GM21723 (cell line): ENCODE results near the gene UVSSA.
"Not testable (repeated sequence)": the region's sequence is repeated elsewhere in the genome, so short reads cannot be mapped to it uniquely, and the experiment has no call there.

ENCODE experiments used
- ATAC-seq: cut with Tn5 transposase; IDR thresholded peaks from one replicate; pipeline ENCODE4 v1.9.1; 2021; ENCODE audit warnings: mild to moderate bottlenecking, moderate library complexity; ENCODE audit not compliant: unreplicated experiment

The UVSSA gene

GRCh38 chr4:1393866-1394265 lies 46.9 kb downstream of the UVSSA start:
- ATAC-seq, result no peak

- ATAC-seq, result not testable (repeated sequence)
Measured at GRCh38 chr4:1394554-1395388, 47.8 kb downstream of the UVSSA start.

GRCh38 chr4:1395389-1395820 lies 48.4 kb downstream of the UVSSA start:
- not testable (repeated sequence) for ATAC-seq

- no peak for ATAC-seq
Measured at GRCh38 chr4:1395941-1396805, 49.2 kb downstream of the UVSSA start.

- no peak for ATAC-seq
Measured at GRCh38 chr4:1396806-1397455, 49.9 kb downstream of the UVSSA start.

- ATAC-seq, result no peak
Measured at GRCh38 chr4:1398681-1399507, 51.9 kb downstream of the UVSSA start.

GRCh38 chr4:1399508-1400190 lies 52.6 kb downstream of the UVSSA start:
- ATAC-seq, result no peak

GRCh38 chr4:1400191-1400805 lies 53.3 kb downstream of the UVSSA start:
- ATAC-seq, result no peak

GRCh38 chr4:1400831-1401408 lies 53.9 kb downstream of the UVSSA start:
- ATAC-seq, result no peak

- no peak for ATAC-seq
Measured at GRCh38 chr4:1401409-1402020, 54.5 kb downstream of the UVSSA start.

- no peak for ATAC-seq
Measured at GRCh38 chr4:1402021-1402515, 55.1 kb downstream of the UVSSA start.

- ATAC-seq, result no peak
Measured at GRCh38 chr4:1402516-1403091, 55.6 kb downstream of the UVSSA start.

GRCh38 chr4:1403177-1403583 lies 56.2 kb downstream of the UVSSA start:
- ATAC-seq, result no peak

GRCh38 chr4:1403591-1404572 lies 56.9 kb downstream of the UVSSA start:
- ATAC-seq, result no peak

GRCh38 chr4:1404573-1405253 lies 57.7 kb downstream of the UVSSA start:
- no peak for ATAC-seq

- ATAC-seq, result no peak
Measured at GRCh38 chr4:1405254-1405635, 58.2 kb downstream of the UVSSA start.
